ENCODE data around the gene SYNGR1. TPM values are rescaled to one million over a fixed set of nuclear protein-coding genes. Genes with fewer than 3 reads are reported as not detected.

The SYNGR1 gene
- total RNA-seq, 1 experiment from 2014 or later: 9.0 TPM

- no peaks in the 10 kb centered on the region for H3K79me2 ChIP-seq (ENCODE audit: low read length)
- ChIA-PET CTCF (no interaction called here), POLR2A (ENCODE audit: unreplicated experiment) (no interaction called here)
- no TSS peak for BruUV-seq (replicated peaks)
- no peaks in the 10 kb centered on the region for H3K9me3 ChIP-seq (ENCODE audit: low read length)
- TF ChIP-seq EZH2 (IDR thresholded peaks at IDR 0.05; ENCODE audit: low read length, unreplicated experiment): no peak
- no peak for TF ChIP-seq EZH2phosphoT487 (IDR thresholded peaks at IDR 0.05; ENCODE audit: borderline replicate concordance, low read length)
- no peak for TF ChIP-seq CTCF (conservative IDR thresholded peaks at IDR 0.05; ENCODE audit: low read depth, low read length)
- ATAC-seq: no peak
- no peaks in the 10 kb centered on the region for H3F3A ChIP-seq (ENCODE audit: low read length, unreplicated experiment)
- no peak overlapping the region for H3K9ac ChIP-seq (ENCODE audit: low read length)
- H3K27ac ChIP-seq (ENCODE audit: low read length): no peak overlapping the region
- intact Hi-C loops (cut with micrococcal nuclease): no loop called here
- H3K27me3 ChIP-seq (ENCODE audit: low read length): no peaks in the 10 kb centered on the region
- H2AFZ ChIP-seq (ENCODE audit: low read length): no peak overlapping the region
- no peak overlapping the region for H3K4me3 ChIP-seq (ENCODE audit: low read length)
- H3K36me3 ChIP-seq (ENCODE audit: low read depth, low read length): no peaks in the 10 kb centered on the region
- H3K4me1 ChIP-seq (ENCODE audit: insufficient read depth, low read length): no peaks in the 10 kb centered on the region
- no peaks in the 10 kb centered on the region for H3K9me2 ChIP-seq (replicated peaks; ENCODE audit: low read length)
- no peak for DNase-seq
- H4K20me1 ChIP-seq (ENCODE audit: low read length): no peaks in the 10 kb centered on the region
- H3K4me2 ChIP-seq (ENCODE audit: low read length): no peak overlapping the region
These were observed 68.9 kb downstream of the SYNGR1 start for GRCh38 chr22:39418696-39419095.

- ATAC-seq (no peak), DNase-seq (no peak)
- Histone ChIP-seq H3K4me1 (ENCODE audit: insufficient read depth, low read length) (no peaks in the 10 kb centered on the region), H3K79me2 (ENCODE audit: low read length) (no peaks in the 10 kb centered on the region), H3K36me3 (ENCODE audit: low read depth, low read length) (no peaks in the 10 kb centered on the region), H3K4me2 (ENCODE audit: low read length) (no peak overlapping the region), H3K9me2 (replicated peaks; ENCODE audit: low read length) (no peaks in the 10 kb centered on the region), H3K9ac (ENCODE audit: low read length) (no peak overlapping the region), H3K9me3 (ENCODE audit: low read length) (no peaks in the 10 kb centered on the region), H2AFZ (ENCODE audit: low read length) (no peak overlapping the region), H3K27me3 (ENCODE audit: low read length) (no peaks in the 10 kb centered on the region), H4K20me1 (ENCODE audit: low read length) (no peaks in the 10 kb centered on the region), H3K27ac (ENCODE audit: low read length) (no peak overlapping the region), H3K4me3 (ENCODE audit: low read length) (no peak overlapping the region), H3F3A (ENCODE audit: low read length, unreplicated experiment) (no peaks in the 10 kb centered on the region)
- POLR2A ChIA-PET (ENCODE audit: unreplicated experiment): no interaction called here
- intact Hi-C loops (cut with micrococcal nuclease): no loop called here
- no TSS peak for BruUV-seq (replicated peaks)
- CTCF ChIA-PET: no interaction called here
- TF ChIP-seq EZH2 (IDR thresholded peaks at IDR 0.05; ENCODE audit: low read length, unreplicated experiment) (no peak), EZH2phosphoT487 (IDR thresholded peaks at IDR 0.05; ENCODE audit: borderline replicate concordance, low read length) (no peak), CTCF (conservative IDR thresholded peaks at IDR 0.05; ENCODE audit: low read depth, low read length) (no peak)
These were observed 69.3 kb downstream of the SYNGR1 start for GRCh38 chr22:39419096-39419495.

GRCh38 chr22:39419911-39420310, 70.1 kb downstream of the SYNGR1 start:
- Histone ChIP-seq H2AFZ (ENCODE audit: low read length) (no peak overlapping the region), H3K4me2 (ENCODE audit: low read length) (no peak overlapping the region), H3K4me1 (ENCODE audit: insufficient read depth, low read length) (no peaks in the 10 kb centered on the region), H3K9me3 (ENCODE audit: low read length) (no peaks in the 10 kb centered on the region), H3K36me3 (ENCODE audit: low read depth, low read length) (no peaks in the 10 kb centered on the region), H3K4me3 (ENCODE audit: low read length) (no peak overlapping the region), H3K27me3 (ENCODE audit: low read length) (no peaks in the 10 kb centered on the region), H3K79me2 (ENCODE audit: low read length) (no peaks in the 10 kb centered on the region), H3K27ac (ENCODE audit: low read length) (no peak overlapping the region), H3K9me2 (replicated peaks; ENCODE audit: low read length) (no peaks in the 10 kb centered on the region), H3K9ac (ENCODE audit: low read length) (no peak overlapping the region), H4K20me1 (ENCODE audit: low read length) (no peaks in the 10 kb centered on the region), H3F3A (ENCODE audit: low read length, unreplicated experiment) (no peaks in the 10 kb centered on the region)
- ChIA-PET CTCF (no interaction called here), POLR2A (ENCODE audit: unreplicated experiment) (no interaction called here)
- ATAC-seq (no peak), DNase-seq (no peak)
- no TSS peak for BruUV-seq (replicated peaks)
- intact Hi-C loops (cut with micrococcal nuclease): no loop called here
- TF ChIP-seq EZH2 (IDR thresholded peaks at IDR 0.05; ENCODE audit: low read length, unreplicated experiment) (no peak), EZH2phosphoT487 (IDR thresholded peaks at IDR 0.05; ENCODE audit: borderline replicate concordance, low read length) (no peak), CTCF (conservative IDR thresholded peaks at IDR 0.05; ENCODE audit: low read depth, low read length) (no peak)

Data from PC-3 (cell line).